ENCODE data around the gene CHAF1B. TPM values are rescaled to one million over a fixed set of nuclear protein-coding genes. Genes with fewer than 3 reads are reported as not detected.

The CHAF1B gene
- total RNA-seq, 4 donors from 2014 or later: 1.2 to 3.9 (median 2.6) TPM

DNA sequence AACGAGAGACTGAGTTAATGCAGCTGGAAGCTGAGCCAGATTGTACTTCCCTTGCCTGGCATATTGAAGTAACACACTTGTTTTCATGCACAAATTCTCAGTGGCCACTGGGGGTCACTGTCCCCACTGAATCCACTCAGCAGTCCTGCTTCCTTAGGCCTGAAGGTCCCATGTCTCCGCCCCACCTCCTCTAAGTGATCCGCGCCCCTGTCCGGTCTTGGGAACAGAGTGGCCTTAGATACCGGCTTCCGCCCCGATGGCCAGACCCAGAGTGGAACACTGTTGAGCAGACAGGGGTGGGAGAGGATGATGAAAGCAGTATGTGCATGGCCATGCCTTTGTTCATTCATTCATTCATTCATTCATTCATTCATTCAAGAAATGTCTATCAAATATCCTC, 34.8 kb downstream of the CHAF1B start:
- Histone ChIP-seq H3K27ac (no peak overlapping the region), H3K36me3 (peaks cover 21% of the 10 kb centered on the region), H3K9me3 (no peaks in the 10 kb centered on the region), H3K27me3 (no peaks in the 10 kb centered on the region), H3K4me3 (no peak overlapping the region), H3K4me1 (peaks cover 6% of the 10 kb centered on the region)
- TF ChIP-seq CTCF (IDR thresholded peaks at IDR 0.05): peak; percentile 39 to 72
- TF ChIP-seq POLR2AphosphoS5 (IDR thresholded peaks at IDR 0.05): no peak
- peak; percentile 82 to 86 for DNase-seq (ENCODE audit: low spot score in 2 of 2)
- 19% methylated on average over 8 of the region's 8 CpGs for WGBS

GRCh38 chr21:36420571-36421339, 35.6 kb downstream of the CHAF1B start:
- DNase-seq (ENCODE audit: low spot score in 2 of 2): no peak
- no peak overlapping the region for H3K4me3 ChIP-seq
- WGBS: 95% methylated on average over 18 of the region's 18 CpGs
- TF ChIP-seq POLR2A (IDR thresholded peaks at IDR 0.05): no peak
- TF ChIP-seq EP300 (IDR thresholded peaks at IDR 0.05): no peak
- no peak for TF ChIP-seq CTCF (IDR thresholded peaks at IDR 0.05)
- TF ChIP-seq POLR2AphosphoS5 (IDR thresholded peaks at IDR 0.05): no peak
- no peaks in the 10 kb centered on the region for H3K9me3 ChIP-seq
- no peaks in the 10 kb centered on the region for H3K27me3 ChIP-seq
- H3K36me3 ChIP-seq: peaks cover 16% of the 10 kb centered on the region
- no peak overlapping the region for H3K27ac ChIP-seq
- peaks cover 6% of the 10 kb centered on the region for H3K4me1 ChIP-seq

DNA sequence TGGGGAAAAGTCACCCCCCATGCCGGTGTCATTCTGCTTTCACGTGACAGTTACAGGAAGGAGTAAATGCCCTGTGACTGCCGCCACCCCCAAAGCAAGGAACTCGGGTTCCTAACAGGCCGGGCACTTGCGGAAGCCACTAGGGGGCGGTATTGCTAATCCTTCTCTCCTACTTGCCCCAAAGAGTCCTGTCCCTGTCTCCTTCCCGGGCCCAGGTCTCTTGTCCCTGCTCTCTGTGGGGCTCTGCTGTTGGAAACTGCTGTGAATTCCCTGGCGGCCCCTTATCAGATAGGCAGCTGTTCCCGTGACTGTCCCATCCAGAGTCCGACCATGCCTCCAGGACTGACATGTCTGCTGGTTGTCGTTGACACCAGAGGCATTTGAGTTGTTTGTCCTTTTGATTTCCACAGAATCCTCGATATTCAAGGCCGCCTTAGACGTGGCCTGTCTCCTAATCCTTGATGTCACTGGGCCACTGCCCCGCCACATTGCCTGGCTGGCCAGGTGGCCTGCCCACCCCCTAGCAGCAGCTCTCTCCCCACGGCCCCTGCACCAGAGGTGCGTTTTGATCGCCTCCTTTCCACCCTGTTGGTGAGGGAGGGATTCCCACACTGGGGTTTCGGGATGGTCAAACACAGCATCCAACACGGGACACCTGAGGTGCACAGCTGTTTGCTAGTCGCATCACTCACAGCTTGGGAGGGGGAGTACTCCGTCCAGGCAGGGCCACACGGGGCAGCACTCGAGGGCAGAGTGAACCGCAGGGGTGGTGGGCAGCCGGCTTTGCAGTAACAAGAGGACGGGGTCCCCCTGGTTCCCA, 37.3 kb downstream of the CHAF1B start:
- no peak for DNase-seq (ENCODE audit: low spot score in 2 of 2)
- Histone ChIP-seq H3K27me3 (no peaks in the 10 kb centered on the region), H3K9me3 (no peaks in the 10 kb centered on the region), H3K36me3 (peaks cover 8% of the 10 kb centered on the region), H3K4me1 (peaks cover 6% of the 10 kb centered on the region), H3K27ac (no peak overlapping the region), H3K4me3 (no peak overlapping the region)
- WGBS: 75% methylated on average over 27 of the region's 28 CpGs
- TF ChIP-seq POLR2AphosphoS5 (IDR thresholded peaks at IDR 0.05): no peak
- peak in 1 of 2 donors; percentile 45 for TF ChIP-seq CTCF (IDR thresholded peaks at IDR 0.05)

DNA sequence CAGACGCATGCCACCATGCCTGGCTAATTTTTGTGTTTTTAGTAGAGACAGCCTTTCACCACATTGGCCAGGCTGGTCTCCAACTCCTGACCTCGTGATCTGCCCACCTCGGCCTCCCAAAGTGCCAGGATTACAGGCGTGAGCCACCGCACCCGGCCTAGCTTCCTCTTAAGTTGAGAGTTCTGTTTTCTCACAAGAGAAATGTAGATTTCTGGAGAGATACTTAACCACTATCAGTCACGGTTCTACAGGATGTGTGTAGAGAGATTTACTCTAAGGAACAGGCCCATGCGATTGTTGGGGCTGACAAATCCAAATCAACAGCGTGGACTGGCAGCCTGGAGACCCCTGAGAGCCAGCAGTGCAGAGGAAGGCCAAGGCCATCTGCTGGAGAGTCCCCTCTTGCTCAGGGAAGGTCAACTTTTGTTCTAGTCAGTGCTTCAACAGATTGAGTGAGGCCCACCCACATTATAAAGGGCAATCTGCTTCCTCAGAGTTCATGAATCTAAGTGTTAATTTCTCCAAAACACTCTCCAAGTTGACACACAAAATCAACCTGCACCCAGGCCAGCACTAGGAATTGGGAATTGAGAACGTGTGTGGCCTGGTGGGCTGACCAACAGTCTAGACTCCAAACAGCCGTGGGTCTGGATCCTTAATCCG, 38.7 kb downstream of the CHAF1B start:
- no peak overlapping the region for H3K4me3 ChIP-seq
- 90% methylated on average over 11 of the region's 12 CpGs for WGBS
- no peak for DNase-seq (ENCODE audit: low spot score in 2 of 2)
- H3K27me3 ChIP-seq: no peaks in the 10 kb centered on the region
- no peak for TF ChIP-seq EP300 (IDR thresholded peaks at IDR 0.05)
- TF ChIP-seq POLR2AphosphoS5 (IDR thresholded peaks at IDR 0.05): no peak
- TF ChIP-seq POLR2A (IDR thresholded peaks at IDR 0.05): no peak
- TF ChIP-seq CTCF (IDR thresholded peaks at IDR 0.05): no peak
- no peaks in the 10 kb centered on the region for H3K9me3 ChIP-seq
- H3K4me1 ChIP-seq: peaks cover 6% of the 10 kb centered on the region
- no peaks in the 10 kb centered on the region for H3K36me3 ChIP-seq
- no peak overlapping the region for H3K27ac ChIP-seq

DNA sequence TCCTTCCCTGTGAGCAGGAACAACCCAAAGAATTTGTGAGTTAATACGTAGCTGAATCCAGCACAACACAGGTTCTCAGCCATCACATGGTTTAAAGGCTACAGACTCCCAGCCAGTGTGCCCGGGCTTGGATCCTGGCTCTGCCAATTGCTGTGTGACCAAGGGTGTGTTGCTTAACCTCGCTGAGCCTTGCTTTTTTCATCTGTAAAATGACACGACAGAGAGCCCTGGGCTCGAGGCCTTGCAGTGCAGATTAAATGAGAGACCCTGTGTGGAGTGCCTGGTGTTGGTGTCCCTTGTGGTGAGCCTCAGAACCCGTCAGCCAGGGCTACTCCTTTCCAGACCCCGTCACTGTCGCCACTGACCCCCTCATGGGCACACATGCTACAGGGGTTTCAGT, 39.4 kb downstream of the CHAF1B start:
- no peak for TF ChIP-seq POLR2AphosphoS5 (IDR thresholded peaks at IDR 0.05)
- TF ChIP-seq EP300 (IDR thresholded peaks at IDR 0.05): no peak
- no peak for TF ChIP-seq CTCF (IDR thresholded peaks at IDR 0.05)
- no peak for TF ChIP-seq POLR2A (IDR thresholded peaks at IDR 0.05)
- no peak overlapping the region for H3K27ac ChIP-seq
- 94% methylated on average over 6 of the region's 8 CpGs for WGBS
- no peak for DNase-seq (ENCODE audit: low spot score in 2 of 2)
- H3K36me3 ChIP-seq: no peaks in the 10 kb centered on the region
- no peak overlapping the region for H3K4me3 ChIP-seq
- H3K4me1 ChIP-seq: peaks cover 5% of the 10 kb centered on the region
- H3K9me3 ChIP-seq: no peaks in the 10 kb centered on the region
- no peaks in the 10 kb centered on the region for H3K27me3 ChIP-seq

Data from suprapubic skin (tissue), 4 donors.